AG09309 (cell line): ENCODE results near the gene SPESP1.
"Not testable (repeated sequence)": the region's sequence is repeated elsewhere in the genome, so short reads cannot be mapped to it uniquely, and the experiment has no call there.

Experiments used
- DNase-seq: peaks from one replicate; pipeline ENCODE4 v3.0.0-alpha.2; 2010; ENCODE audit warnings: low read depth
- H3K4me3 ChIP-seq: 2 replicates; pipeline ENCODE4 v1.5.1; 2011; ENCODE audit warnings: mild to moderate bottlenecking, low read depth, low read length, moderate library complexity; ENCODE audit not compliant: control insufficient read depth
- CTCF ChIP-seq: IDR thresholded peaks from 2 replicates; pipeline ENCODE4 v1.5.1; 2011; ENCODE audit warnings: mild to moderate bottlenecking, low read depth, low read length, inconsistent platforms; ENCODE audit not compliant: insufficient read depth, control insufficient read depth; ENCODE audit errors: missing control alignments

SPESP1 gene

GRCh38 chr15:68957696-68958095 is 27.4 kb downstream of the SPESP1 start:
- DNase-seq, result no peak
- no peak overlapping the region for H3K4me3 ChIP-seq
- no peak for TF ChIP-seq CTCF

- no peak for TF ChIP-seq CTCF
- no peak overlapping the region for H3K4me3 ChIP-seq
- no peak for DNase-seq
Measured at GRCh38 chr15:68958597-68958996, 28.3 kb downstream of the SPESP1 start.

- DNase-seq, result no peak
- H3K4me3 ChIP-seq, result no peak overlapping the region
- no peak for TF ChIP-seq CTCF
Measured at GRCh38 chr15:68962465-68962864, 32.1 kb downstream of the SPESP1 start.

- DNase-seq, H3K4me3 ChIP-seq: not testable (repeated sequence)
Measured at GRCh38 chr15:68963719-68964118, 33.4 kb downstream of the SPESP1 start.

GRCh38 chr15:68966996-68967395 is 36.7 kb downstream of the SPESP1 start:
- no peak overlapping the region for H3K4me3 ChIP-seq
- no peak for DNase-seq
- no peak for TF ChIP-seq CTCF

GRCh38 chr15:68967948-68968347 is 37.6 kb downstream of the SPESP1 start:
- H3K4me3 ChIP-seq, result no peak overlapping the region
- DNase-seq, result no peak
- no peak for TF ChIP-seq CTCF

- TF ChIP-seq CTCF, result no peak
- no peak for DNase-seq
- no peak overlapping the region for H3K4me3 ChIP-seq
Measured at GRCh38 chr15:68969298-68969697, 39.0 kb downstream of the SPESP1 start.
